Esophagus mucosa (tissue), 1 donor: ENCODE data around the gene RREB1. TPM values are rescaled to one million over a fixed set of nuclear protein-coding genes. Genes with fewer than 3 reads are reported as not detected.
"Not testable (repeated sequence)": the region's sequence is repeated elsewhere in the genome, so short reads cannot be mapped to it uniquely, and the experiment has no call there.

Experiments used
- ATAC-seq: fragments of 200-7000 bp; cut with Tn5 transposase; one replicate; pipeline ENCODE4 v1.9.1; 2020
- total RNA-seq: library from RNA; stranded (reverse); gene quantifications from one replicate; pipeline ENCODE4 v1.2.4, GENCODE V29; 2023
- donor health status: DM: yes; HTN: yes; CAD: no.

RREB1 gene
- total RNA-seq, 1 donor from 2014 or later, result 75.8 TPM

DNA sequence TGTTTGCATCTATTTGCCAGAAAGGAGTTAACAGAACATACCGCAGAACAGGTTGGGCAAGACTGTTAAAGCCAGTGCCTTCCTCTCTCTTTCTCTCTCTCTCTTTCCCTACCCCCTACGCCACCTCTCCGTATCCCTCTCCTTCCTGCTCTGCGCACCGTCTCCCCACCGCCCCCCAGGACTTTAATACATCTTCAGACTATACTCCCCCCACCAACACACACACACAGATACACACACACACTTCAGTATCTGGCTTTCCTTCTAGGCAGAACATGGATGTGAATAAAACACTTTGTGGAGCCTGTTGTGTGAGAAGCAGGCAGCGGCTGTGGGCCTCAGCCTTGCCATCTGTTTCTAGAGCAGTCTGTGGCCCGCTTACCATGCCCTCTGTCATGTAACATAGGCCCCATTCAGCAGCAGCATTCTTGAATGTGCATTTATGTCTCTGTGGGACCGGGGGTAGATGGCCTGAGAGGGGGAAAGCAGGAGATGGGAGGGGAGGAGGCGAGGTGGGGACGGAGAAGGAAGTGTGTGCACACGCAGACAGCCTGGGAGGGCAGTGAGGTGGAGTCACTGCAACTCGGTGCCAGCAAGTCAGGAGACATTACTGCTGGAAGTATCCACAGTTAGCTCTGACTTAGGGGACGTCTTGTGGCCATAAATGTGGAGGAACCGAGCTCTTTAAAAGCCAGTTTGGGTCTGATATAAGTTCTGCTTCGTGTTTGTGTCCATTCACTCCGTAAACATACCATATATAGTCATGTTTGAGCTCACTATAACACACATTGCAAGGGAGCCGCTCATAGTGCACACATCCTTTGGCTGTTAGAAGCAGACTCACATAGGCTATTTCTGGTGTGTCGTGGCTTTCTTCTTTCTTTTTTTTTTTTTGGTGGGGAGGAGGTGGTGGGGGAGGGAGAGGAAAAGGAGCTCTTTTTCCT, 38.4 kb downstream of the RREB1 start:
- ATAC-seq, result peak; percentile 78

DNA sequence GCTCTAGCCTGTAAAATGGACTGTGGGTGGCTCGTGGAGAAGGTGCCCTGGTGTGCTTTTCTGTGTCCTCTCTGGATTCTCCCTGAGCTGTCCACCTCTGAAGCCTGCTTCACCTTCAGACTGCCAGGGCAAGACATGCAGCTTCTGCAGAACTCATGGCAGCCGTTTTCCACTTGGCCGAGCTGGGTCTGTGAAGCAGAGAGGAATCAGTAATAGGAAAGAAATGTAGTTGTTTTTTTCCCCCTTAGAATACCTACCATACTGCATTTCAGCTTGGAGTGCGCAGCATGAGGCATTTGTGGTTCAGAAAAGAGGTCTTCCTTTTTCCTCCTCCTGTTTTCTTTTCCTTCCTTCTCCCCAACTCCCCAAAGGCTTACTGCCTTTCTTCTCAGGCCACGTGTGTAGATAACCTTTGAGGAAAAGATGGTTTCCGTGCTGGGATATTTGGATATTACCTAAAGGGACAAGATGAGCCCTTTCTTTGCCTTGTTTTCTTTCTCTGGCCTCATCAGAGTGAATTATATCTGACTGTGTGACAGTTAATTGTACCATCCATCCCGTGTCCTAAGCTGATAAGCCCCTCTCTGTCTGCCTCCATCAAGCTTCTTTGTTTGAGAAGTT, 39.4 kb downstream of the RREB1 start:
- ATAC-seq, result no peak

DNA sequence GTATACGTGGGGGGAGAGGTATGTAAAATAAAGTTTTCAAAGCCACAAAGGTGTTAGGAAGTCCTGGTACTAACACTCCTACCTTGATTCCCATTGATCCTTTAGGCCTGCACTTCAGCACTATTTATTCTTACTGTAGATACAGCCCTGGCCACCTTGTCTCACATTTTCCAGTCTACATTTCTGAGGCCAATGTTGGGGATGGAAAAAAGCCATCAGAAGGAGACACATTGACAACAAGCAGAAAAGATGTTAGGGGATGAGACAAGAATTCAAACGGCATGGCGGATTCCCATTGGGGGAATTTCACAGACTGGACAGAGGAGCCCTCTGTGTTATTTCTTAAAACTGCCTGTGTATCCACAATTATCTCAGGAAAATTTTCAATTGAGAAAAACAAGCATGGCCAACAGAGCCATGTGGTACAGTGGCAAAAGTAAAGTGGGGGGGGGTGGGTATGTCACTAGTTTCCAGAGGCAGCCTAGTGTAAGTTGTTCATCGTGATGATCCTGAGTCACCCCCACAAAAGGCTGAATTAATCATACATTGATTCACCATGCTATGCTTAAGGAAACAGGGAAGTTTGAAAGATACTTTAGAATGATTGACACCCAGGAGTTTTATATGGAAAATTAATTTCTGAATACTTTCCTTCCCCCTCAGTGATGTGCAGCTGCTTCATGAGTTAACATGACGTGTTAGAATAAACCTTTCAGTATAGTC, 40.5 kb downstream of the RREB1 start:
- ATAC-seq, result peak; percentile 56

DNA sequence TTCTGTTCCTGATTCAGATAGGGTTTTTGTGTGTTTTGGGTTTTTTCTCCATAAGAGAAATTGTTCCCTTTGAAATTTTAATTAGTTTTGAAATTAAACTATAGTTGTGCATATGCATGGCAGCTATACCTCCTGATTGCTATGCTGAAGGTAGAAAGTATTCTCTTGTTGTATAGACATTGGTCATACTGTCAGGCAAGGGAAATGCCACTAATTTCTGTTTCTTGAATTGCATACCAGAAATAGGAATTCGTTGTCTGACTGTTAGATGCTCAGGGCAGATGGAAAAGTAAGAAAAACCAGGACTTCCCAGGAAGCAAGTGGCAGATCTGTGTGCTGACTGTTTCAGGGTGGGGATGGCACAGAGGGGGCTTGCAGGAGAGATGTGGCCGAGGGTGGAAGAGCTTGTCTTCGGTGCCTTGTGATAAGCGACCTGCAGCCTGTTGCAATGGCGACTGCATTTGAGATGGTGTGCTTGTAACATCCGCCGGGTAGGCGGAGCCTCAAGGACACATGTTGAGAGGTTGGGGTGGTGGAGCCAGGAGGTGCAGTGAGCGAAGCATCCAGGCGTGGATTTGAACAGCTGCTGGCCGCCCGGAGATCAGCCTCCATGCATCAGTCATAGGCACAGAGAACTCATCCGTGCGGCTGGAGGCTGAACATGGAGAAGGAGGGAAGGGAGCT, 42.8 kb downstream of the RREB1 start:
- no peak for ATAC-seq

DNA sequence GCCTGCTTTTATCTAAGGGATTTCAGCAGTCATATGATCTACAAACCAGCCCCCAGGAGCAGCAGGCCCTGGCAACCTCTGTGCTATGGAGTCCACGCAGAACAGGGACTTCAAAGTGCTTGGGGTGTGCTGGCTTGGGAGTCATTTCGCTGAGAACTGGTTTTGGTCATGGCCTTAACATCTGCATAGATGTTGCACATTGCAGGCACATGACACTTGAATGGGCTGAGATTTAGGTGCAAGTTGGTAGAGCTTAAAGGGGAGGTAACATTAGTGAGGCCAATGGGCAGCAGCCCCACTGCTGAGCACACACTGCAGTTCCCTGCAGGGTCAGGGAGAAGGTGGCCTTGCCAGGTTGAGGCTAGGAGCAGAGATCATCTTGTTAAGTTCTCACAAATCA, 43.6 kb downstream of the RREB1 start:
- ATAC-seq, result peak; percentile 45

DNA sequence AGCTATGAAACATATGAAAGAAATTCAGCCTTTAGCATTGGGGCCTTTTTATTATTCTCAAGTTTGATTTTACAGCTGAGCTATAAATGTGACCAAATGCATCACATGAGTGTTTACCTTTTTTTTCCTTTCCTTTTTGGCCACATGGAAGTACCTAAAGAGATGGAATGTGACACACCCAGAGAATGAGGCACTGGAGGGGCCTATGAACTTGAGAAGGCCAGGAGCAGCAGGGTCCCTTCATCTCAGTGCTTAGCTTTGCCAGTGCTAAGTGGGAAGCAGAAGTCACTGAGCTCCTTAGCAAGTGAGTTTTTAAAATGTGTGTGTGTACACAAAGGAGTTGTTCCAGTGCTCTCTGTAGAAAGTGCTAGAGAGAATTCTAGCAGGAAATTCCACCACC, 44.7 kb downstream of the RREB1 start:
- no peak for ATAC-seq

DNA sequence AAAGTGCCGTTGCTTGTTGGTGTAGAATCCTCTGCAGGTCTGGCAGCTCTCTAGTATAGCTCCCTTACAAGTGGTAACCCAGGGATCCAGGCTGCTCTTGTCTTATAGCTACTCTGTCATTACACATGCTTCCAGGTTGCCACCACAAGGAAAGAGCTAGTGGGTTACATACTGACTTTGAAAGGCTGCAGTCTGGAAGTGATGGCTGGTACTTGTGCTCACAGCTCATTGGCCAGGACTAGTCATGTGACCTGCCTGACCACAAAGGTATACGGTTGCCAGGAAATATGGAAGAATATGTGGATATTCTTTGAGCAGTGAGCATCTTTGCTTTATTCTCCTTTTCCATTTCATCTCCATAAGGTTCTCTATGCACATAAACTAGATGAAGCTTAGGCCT, 46.0 kb downstream of the RREB1 start:
- ATAC-seq, result no peak

DNA sequence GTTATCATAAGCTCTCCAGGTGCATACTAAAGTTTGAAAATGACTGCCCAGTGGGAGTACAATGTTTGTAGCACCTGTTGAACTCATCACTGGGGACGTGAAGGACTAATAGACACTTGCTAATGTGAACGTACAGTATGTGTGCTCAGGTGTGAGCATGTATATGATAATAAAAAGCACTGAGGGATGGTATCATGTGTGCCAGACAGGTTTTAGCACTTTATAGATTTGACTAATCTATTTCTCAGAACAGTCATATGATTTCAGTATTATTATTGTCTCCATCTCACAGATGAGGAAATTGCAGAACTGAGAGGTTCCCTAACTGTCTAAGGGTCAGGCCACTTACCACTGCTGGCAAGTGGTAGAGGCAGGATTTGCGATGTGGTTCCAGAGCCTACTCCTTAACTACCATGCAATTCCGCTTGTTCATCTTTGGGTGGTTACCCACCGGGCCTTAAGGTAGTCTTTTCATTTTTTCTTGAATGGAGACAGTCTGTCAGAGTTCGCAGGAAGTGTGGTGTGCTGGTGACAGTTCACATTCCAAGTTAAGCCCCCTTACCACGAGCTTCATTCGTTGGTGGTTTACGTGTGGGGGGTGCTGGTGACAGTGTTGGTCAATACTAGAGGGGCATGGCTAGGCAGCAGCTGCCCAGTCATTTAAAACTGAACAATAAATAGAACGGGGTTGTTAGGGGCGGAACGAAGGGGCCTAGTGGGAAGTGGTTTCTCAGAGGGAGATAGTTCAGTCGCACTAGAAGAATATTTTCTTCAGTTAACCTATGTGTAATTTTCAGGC, 46.8 kb downstream of the RREB1 start:
- ATAC-seq, result peak; percentile 2

DNA sequence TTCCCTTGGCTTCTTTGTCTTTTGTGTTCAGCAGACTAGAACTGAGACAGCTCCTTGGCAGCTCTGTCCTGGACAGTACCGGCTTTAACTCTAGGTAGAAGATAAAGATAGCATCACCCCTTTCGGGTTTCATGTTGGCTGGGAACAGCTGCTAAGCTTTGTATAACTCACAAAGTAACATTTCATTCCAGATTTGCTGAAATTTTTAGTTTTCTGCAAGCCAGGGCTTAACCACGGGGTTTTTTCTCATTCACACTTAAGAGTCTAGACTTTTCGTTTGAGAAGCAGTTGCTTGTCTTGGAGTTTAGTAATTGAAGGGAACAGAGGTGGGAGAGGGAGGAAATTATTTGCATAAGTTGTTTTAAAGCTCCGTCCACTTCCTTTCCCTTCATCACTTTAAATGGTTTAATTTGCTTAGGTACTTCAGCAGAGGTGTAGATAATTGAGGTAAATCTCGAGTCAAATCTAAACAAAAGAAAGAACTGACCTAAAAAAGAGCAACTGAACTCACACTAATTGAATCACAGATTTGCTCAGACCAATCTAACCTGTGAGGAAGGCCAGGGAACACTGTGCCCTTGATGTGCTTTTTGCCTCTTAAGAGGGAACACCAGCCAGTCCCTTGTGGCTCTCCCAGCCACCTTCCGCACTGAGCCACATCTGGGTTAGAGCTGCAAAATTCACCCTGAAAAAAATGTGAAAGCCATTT, 48.3 kb downstream of the RREB1 start:
- ATAC-seq, result no peak

DNA sequence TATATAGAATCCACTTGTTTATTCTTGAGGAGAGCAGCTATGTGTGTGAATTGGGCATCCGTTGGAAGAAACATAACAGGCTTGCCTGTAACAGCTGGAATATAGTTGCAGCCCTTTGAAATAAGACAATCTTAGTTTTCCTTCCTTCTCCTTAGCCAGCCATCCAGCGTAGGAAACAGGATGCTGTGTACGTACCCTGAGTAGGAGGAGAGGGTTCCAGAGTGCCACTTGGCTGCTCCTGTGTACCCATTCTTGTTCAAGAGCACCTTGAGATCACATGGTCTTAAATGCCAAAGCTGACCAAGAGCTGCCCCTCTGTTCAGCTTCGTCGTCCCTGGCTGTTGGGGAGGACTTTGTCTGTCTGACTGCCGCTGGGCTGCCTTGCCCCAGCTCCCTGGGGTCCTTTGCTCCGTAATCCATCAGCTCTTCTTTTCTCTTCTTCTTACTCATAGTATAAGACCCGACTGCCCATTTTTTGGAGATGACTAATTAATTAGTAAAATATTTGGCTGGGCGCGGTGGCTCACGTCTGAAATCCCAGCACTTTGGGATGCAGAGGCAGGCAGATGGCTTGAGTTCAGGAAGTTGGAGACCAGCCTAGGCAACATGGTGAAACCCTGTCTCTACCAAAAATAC, 49.0 kb downstream of the RREB1 start:
- peak; percentile 10 for ATAC-seq

DNA sequence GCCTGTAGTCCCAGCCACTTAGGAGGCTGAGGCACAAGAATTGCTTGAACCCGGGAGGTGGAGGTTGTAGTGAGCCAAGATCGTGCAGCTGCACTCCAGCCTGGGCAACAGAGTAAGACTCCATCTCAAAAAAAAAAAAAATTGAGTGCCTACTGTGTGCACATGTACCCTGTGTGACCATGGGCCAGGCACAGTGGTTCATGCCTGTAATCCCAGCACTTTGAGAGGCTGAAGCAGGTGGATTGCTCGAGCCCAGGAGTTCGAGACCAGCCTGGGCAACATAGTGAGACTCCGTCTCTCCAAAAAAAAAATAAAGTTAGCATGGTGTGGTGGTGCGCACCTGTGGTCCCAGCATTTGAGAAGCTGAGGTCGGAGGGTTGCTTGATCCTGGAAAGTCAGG, 49.5 kb downstream of the RREB1 start:
- ATAC-seq, result not testable (repeated sequence)

DNA sequence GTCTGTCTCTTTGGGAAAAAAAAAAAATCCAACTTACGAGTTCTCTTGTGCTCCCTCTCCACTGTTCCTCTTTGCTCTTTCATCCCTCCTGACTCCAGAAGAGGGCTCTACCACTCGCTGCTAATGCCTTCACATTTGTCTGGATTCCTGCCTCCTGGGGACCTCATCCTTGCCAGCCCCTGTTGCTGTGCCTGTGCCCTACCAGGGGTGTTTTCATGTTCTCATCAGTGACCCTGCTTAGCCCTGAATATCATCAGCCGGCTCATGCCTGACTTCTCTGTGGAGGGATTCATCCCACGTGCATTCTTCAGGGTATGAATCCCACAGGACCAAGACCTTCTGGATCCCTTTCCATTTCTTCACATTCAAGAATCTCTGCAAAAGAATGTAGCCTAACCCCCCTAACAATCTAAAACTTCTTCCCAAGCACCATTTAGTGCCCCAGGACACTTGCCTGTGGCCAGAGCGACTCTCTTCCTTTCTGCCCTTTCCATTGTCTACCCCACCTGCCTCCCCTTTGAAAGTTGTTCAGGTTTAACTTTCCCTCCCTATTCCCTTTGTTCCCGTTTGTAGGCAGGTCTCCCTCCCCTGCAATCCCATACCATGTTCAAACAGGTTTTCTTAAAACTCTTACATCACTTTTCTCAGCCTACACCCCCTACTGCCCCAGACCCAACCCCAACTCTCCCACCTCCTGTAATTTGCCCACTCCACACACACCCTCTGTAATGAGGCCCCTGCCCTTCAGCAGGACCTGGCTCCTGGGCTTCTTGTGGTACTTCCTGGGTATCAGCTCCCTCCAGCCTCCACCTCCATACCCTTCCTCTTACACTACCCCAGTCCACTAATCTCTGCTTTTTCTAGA, 50.2 kb downstream of the RREB1 start:
- peak; percentile 2 for ATAC-seq

DNA sequence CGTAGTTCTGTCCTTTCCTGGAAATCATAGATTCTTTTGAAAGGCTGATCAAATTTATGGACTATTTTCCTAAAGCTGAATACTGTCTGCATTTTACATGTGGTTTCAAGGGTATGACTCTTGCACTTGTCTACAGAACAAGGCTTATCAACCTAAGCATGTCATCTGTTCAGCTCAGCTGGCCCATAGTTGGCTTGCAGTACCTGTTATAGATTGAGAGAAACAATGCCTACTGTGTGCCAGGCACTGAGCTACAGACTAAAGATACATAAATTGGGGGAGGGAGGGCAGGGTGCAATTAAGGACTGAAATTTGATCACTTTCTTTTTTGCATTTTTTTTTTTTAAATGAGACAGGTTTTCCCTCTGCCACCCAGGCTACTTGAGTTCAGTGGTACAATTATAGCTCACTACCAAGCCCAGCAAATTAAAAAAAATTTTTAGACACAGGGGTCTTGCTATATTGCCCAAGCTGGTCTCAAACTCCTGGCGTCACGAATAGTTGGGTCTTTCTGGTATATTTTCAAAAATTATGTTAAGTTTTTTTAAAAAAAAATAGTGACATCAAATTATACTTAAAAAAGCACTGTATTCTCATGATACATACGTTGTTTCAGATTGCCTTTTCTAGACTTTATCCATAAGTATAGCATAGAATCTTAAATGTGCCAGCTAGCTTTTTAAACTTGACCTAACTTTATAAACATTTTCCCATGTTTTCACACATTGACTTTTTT, 52.2 kb downstream of the RREB1 start:
- ATAC-seq, result no peak

DNA sequence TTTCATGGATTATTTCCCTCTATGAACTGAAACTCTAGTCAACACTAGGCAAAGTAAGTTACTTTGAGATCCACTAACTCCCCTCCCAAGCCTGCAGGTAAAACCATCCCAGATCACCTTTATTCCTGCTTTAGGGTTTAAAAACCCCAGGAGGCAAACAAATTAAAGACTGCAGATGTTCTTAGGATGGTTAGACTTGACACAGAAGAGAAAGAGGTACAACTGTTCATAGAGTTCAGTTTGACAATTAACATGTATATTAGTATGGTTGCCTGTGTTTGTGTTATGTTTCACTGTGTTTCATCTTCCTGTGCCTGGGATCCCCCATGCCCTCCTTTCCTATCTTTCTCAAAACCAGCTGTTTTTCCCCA, 53.5 kb downstream of the RREB1 start:
- no peak for ATAC-seq

DNA sequence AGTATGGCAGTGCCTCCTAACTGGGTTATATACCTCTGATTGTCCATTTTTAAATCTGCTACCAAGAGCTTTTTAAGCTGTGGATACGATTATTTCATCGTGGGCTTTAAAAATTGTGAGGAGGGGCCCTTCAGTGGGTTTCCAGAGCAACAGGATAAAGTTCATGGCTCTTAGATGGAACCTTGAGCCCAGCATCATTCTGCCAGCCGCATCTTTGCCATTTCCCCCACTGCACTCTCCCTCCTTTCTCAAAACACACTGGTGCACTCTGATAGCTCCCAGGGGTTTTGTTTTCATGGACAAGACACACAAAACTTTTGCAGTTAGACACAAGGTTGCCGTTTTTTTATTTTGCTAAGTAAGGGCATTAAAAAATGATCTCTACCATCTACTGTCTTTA, 54.1 kb downstream of the RREB1 start:
- no peak for ATAC-seq

DNA sequence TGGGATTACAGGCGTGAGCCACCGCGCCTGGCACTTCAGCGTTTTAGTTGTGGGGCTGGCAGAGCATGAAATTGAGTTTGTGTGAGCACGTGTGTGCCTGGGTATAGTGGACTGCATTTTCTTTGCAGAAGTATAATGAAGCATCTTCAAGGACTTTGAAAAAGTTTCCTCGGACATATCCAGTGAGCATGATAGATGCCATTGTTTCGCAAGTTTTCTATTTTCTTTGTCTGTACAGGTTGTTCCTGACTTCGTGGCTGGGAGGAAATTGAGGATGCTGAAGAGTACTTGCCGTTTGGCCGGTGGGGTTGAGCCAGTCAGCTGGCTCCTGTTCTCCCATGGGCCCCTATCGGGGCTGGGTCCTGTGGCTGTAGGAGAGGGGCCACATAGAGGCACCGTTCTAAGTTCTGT, 55.9 kb downstream of the RREB1 start:
- no peak for ATAC-seq

DNA sequence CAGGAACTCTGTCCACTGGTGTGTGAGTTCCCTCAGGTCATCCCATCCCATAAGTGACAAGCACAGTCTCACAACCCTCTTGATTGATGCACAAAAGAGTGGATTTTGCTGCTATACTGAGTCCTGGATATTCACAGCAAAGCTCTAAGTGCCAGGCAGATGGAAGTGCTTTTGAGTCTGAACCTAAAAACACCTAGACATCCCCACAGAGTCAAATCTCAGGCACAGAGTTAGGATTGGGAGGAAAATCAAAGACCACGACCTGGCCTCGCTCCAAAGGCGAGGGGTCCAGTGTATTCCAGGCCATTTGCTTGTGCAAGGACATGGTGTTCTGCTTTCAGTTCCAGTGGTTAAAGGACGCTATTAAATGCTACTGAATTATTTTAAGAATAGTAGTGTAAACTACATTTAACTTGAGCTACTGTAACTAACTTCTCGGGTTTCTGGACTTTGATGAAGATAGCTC, 56.8 kb downstream of the RREB1 start:
- ATAC-seq, result no peak

DNA sequence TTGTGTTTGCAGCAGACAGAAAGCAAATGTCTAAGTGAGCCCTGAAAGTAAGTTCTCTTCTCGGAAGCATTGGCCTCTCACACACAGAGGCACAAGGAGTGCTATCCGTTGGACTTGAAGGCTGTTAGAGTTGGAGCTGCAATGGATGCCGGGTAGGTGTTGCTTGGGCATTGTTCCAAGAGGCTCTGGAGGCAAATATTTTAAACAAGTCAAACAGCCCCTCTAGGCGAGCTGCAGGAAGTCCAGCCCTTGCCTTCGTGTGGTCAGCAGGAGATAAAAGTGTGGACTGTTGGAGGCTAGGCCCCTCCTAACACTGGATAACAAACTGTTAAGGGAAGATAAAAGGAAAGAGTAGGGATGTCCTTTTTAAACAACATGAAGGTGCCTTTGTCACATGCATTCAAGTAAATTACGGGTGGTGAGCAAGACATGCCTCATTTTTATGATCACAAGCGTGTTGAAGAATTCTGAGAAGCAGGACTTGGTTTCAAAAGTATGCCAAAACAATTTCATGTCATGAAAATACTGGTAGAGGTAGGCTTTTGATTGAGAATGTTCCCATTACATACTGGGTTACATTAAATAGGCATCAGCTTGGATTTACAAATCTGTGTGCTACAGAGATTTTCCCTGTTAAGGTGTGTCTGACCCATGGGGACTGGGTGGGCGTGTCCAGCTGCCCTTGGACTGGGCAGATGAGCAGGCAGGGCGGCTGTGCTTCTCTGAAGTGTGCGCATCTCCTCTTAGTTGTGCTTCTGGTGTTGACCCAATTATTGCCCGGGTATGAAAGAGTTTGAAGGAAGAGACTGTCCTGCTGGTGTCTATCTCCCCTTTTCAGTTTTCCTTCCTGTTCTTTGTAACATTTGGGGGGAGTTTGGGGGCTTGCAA, 57.5 kb downstream of the RREB1 start:
- no peak for ATAC-seq
